ENCODE results near the gene CRISPLD2. TPM values are rescaled to one million over a fixed set of nuclear protein-coding genes. Genes with fewer than 3 reads are reported as not detected.

The CRISPLD2 gene
- total and polyA plus RNA-seq, 9 of the 15 experiments (the other 6 are each of a cell fraction or from before 2014, with no cell fraction given) = 0.03 to 0.24 (median 0.04) TPM; not detected in 4

GRCh38 chr16:84823484-84823883 lies 3.7 kb downstream of the CRISPLD2 start:
- intact Hi-C loops (cut with micrococcal nuclease) (no loop called here), in situ Hi-C loops (cut with MboI) (no loop called here)
- Histone ChIP-seq H2AFZ (ENCODE audit: low read depth, low read length) (no peak overlapping the region), H3K27me3 (ENCODE audit: control insufficient read depth in 2 of 2, insufficient read depth in 2 of 2, low read length in 2 of 2) (peaks cover 48 to 72% of the 10 kb centered on the region in 2 experiments), H3K4me3 (no peak overlapping the region), H3K79me2 (ENCODE audit: control insufficient read depth, insufficient read depth, low read length) (no peaks in the 10 kb centered on the region), H3K4me2 (ENCODE audit: insufficient read depth, low read length) (no peak overlapping the region), H3K36me3 (ENCODE audit: control insufficient read depth, insufficient read depth, low read length) (no peaks in the 10 kb centered on the region), H3K9me1 (ENCODE audit: control insufficient read depth, insufficient read depth, low read length) (no peaks in the 10 kb centered on the region), H3K9ac (ENCODE audit: insufficient read depth in 1 of 2, low read depth in 2 of 2, low read length in 2 of 2) (no peak overlapping the region), H3K4me1 (replicated peaks in 1 of 2; ENCODE audit: control insufficient read depth in 2 of 2, insufficient read depth in 2 of 2, low read length in 2 of 2) (peaks cover 8 to 12% of the 10 kb centered on the region in 2 experiments; a peak in 2 of 5 replicates), H3K9me3 (replicated peaks; ENCODE audit: control insufficient read depth, insufficient read depth, low read depth, low read length) (no peaks in the 10 kb centered on the region), H3K27ac (ENCODE audit: extremely low read depth, low read depth, low read length) (no peak overlapping the region), H4K20me1 (replicated peaks; ENCODE audit: control insufficient read depth, insufficient read depth, low read length) (peaks cover 14% of the 10 kb centered on the region; the same call in 1 of the 2 replicates)
- CTCF ChIA-PET (ENCODE audit: low intra/inter-chr PET ratio) = no interaction called here
- ATAC-seq (no peak), DNase-seq (ENCODE audit: extremely low read depth in 1 of 4, low spot score in 3 of 4) (no peak), FAIRE-seq (no peak)
- 7% methylated on average over 8 of the region's 8 CpGs for WGBS (ENCODE audit: insufficient coverage, low coverage, missing lambda C conversion rate)
- POLR2A ChIA-PET = interaction anchor here (0.9 kb wide), 1 partner anchor 9 kb away, joined by 4 read pairs; no protein-coding TSS in a partner anchor
- BruUV-seq (replicated peaks) = no TSS peak
- TF ChIP-seq ZNF316 (IDR thresholded peaks at IDR 0.05) (peak; percentile 31; the same call in 1 of the 2 replicates), NR1H2 (CRISPR knock-in tag; IDR thresholded peaks at IDR 0.05) (no peak), ILK (tag; IDR thresholded peaks at IDR 0.05; ENCODE audit: borderline replicate concordance, low read depth) (no peak), DNMT1 (IDR thresholded peaks at IDR 0.05) (no peak), ZNF584 (CRISPR knock-in tag; IDR thresholded peaks at IDR 0.05; ENCODE audit: low read depth) (no peak), ZBTB43 (CRISPR knock-in tag; IDR thresholded peaks at IDR 0.05) (no peak), PTBP1 (IDR thresholded peaks at IDR 0.05; ENCODE audit: low read depth, low read length) (no peak), CEBPB (tag; IDR thresholded peaks at IDR 0.05) (peak; percentile 90), HBP1 (CRISPR knock-in tag; IDR thresholded peaks at IDR 0.05) (no peak), FOXK2 (conservative IDR thresholded peaks at IDR 0.05 in 1 of 2, IDR thresholded peaks at IDR 0.05 in 1 of 2; ENCODE audit: low read depth in 2 of 2) (no peak), SIX5 (IDR thresholded peaks at IDR 0.05; ENCODE audit: borderline replicate concordance in 1 of 2, insufficient read depth in 1 of 2, low read depth in 1 of 2, low read length in 2 of 2) (no peak), CHD2 (IDR thresholded peaks at IDR 0.05; ENCODE audit: low read depth, low read length) (no peak), ETV1 (tag; conservative IDR thresholded peaks at IDR 0.05; ENCODE audit: low read depth) (peak; percentile 46; the same call in 1 of the 2 replicates), MAFG (tag; conservative IDR thresholded peaks at IDR 0.05) (peak; percentile 33; the same call in 1 of the 2 replicates), ATF1 (CRISPR knock-in tag; IDR thresholded peaks at IDR 0.05) (no peak), ATF1 (tag; IDR thresholded peaks at IDR 0.05) (no peak), CEBPG (CRISPR knock-in tag; IDR thresholded peaks at IDR 0.05) (no peak), CEBPG (tag; conservative IDR thresholded peaks at IDR 0.05 in 1 of 2, IDR thresholded peaks at IDR 0.05 in 1 of 2) (peak; percentile 92 to 95)
- TF ChIP-seq, protein P1, sequence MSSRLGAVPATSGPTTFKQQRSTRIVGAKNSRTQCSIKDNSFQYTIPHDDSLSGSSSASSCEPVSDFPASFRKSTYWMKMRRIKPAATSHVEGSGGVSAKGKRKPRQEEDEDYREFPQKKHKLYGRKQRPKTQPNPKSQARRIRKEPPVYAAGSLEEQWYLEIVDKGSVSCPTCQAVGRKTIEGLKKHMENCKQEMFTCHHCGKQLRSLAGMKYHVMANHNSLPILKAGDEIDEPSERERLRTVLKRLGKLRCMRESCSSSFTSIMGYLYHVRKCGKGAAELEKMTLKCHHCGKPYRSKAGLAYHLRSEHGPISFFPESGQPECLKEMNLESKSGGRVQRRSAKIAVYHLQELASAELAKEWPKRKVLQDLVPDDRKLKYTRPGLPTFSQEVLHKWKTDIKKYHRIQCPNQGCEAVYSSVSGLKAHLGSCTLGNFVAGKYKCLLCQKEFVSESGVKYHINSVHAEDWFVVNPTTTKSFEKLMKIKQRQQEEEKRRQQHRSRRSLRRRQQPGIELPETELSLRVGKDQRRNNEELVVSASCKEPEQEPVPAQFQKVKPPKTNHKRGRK (tag; IDR thresholded peaks at IDR 0.05) = no peak
